ENCODE data around the gene SPP2. TPM values are rescaled to one million over a fixed set of nuclear protein-coding genes. Genes with fewer than 3 reads are reported as not detected.

The SPP2 gene
- total RNA-seq, 1 donor from 2014 or later: not detected

DNA sequence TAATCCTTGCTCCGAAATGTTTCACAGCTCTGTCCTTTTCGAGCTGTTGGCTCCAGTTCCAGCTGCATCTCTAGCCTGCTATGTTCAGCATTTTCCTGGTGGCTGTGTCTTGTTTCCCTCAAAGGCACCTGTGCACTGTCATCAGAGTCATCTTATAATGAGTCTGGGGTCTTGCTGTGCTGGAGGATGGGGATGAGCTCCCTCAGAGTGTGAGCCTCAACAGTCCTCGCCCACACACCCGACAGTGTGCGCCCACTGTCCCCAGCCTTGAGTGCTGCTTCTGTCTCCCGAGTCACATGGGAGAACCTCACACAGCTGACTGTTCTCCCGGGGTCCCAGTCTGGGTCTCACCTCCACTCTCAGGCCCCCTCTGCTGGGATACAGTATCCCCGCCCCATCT lies 25.4 kb downstream of the SPP2 start:
- Mint-ChIP-seq H3K27ac (ENCODE audit: unreplicated experiment) (no peak overlapping the region), H3K36me3 (ENCODE audit: low read depth) (no peaks in the 10 kb centered on the region), H3K9me3 (peaks cover 2% of the 10 kb centered on the region), H3K4me3 (no peak overlapping the region), H3K4me1 (peaks cover 10% of the 10 kb centered on the region), H3K27me3 (ENCODE audit: low read depth) (no peaks in the 10 kb centered on the region)
- DNase-seq (ENCODE audit: low read depth, low spot score): no peak
- TF ChIP-seq, protein P1, sequence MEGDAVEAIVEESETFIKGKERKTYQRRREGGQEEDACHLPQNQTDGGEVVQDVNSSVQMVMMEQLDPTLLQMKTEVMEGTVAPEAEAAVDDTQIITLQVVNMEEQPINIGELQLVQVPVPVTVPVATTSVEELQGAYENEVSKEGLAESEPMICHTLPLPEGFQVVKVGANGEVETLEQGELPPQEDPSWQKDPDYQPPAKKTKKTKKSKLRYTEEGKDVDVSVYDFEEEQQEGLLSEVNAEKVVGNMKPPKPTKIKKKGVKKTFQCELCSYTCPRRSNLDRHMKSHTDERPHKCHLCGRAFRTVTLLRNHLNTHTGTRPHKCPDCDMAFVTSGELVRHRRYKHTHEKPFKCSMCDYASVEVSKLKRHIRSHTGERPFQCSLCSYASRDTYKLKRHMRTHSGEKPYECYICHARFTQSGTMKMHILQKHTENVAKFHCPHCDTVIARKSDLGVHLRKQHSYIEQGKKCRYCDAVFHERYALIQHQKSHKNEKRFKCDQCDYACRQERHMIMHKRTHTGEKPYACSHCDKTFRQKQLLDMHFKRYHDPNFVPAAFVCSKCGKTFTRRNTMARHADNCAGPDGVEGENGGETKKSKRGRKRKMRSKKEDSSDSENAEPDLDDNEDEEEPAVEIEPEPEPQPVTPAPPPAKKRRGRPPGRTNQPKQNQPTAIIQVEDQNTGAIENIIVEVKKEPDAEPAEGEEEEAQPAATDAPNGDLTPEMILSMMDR (conservative IDR thresholded peaks at IDR 0.05): no peak

DNA sequence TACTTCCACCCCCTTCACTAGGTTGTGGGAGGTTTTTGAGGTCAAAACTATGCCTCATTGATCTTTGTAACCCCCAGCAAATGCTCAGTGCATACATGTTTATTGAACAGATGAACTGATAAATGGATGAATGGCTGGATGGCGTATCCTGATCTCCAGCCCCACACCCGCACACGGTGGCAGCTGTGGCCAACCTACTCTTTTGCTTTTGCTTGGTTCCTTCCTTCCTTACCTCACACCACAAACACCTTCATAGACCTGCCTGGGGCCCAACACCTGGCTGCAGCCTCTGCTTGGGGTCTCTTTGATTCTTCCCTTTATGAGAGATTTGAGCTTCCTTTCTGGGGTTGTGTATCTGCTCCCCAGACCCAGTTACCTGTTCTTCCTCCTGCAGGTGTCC lies 25.9 kb downstream of the SPP2 start:
- H3K4me1 Mint-ChIP-seq: peaks cover 10% of the 10 kb centered on the region
- no peak overlapping the region for H3K27ac Mint-ChIP-seq (ENCODE audit: unreplicated experiment)
- no peaks in the 10 kb centered on the region for H3K36me3 Mint-ChIP-seq (ENCODE audit: low read depth)
- TF ChIP-seq, protein P1 (conservative IDR thresholded peaks at IDR 0.05): no peak
- no peak overlapping the region for H3K4me3 Mint-ChIP-seq
- H3K9me3 Mint-ChIP-seq: peaks cover 2% of the 10 kb centered on the region
- H3K27me3 Mint-ChIP-seq (ENCODE audit: low read depth): no peaks in the 10 kb centered on the region
- no peak for DNase-seq (ENCODE audit: low read depth, low spot score)

DNA sequence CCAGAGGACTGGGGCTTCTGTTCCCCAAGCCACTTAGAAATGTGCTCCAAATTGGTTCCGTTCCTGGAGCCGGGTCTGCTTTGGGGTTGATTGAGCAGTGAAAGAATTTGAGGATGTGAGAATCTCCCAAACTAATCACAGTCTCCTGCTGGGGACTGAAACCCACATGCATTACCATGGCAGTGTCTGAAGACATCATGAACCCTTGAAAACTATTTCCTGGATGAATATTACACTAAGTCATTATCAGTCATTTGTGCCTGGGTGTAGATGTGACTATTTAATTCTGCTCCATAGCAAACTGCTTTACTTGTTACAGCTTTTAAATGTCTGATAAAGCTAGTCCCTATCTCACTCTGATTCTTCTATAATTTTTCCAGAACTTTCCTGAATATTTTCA lies 27.6 kb downstream of the SPP2 start:
- Mint-ChIP-seq H3K4me3 (no peak overlapping the region), H3K36me3 (ENCODE audit: low read depth) (no peaks in the 10 kb centered on the region), H3K4me1 (peaks cover 10% of the 10 kb centered on the region), H3K27me3 (ENCODE audit: low read depth) (no peaks in the 10 kb centered on the region), H3K27ac (ENCODE audit: unreplicated experiment) (peak overlapping the region; percentile 31), H3K9me3 (peaks cover 2% of the 10 kb centered on the region)
- TF ChIP-seq, protein P1 (conservative IDR thresholded peaks at IDR 0.05): no peak
- DNase-seq (ENCODE audit: low read depth, low spot score): no peak

DNA sequence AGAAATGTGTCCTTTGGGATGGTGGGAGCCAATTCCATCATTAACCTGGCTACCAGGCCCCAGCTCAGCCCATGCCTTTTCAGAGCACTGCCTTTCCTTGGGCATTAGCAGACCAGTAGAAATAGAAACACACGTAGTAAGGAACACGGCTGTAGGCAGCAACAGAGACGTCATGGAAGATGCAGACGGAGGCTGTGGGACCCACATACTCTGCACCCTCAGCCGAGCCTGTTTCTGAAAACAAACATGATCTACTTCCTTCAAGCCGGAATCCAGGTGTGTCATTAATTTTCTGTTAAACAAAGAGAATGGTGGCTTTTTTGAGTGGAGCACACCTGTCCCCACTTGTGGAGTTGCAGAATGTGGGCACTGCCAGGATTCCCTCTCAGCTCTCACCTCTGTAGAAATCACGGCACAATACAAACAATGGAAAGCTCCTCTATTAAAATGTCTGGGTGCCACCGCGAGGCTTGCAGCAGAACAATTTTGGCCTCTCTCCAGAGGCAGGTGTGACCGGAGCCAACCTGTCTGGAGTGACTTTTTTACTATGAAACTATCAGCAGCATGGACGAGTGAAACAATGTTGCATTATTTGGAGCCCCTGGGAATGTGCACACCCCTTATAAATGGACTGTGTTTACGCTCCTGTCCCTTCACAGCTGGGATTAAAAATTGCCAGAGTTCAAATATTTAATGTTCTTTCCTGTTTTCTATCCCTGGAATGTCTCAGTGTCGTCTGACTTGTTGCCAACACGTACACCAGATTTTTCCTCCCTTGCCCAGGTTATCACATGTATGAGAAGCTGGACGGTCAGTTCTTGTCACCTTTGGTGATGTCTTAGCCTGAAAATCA lies 31.7 kb downstream of the SPP2 start:
- H3K27ac Mint-ChIP-seq (ENCODE audit: unreplicated experiment): no peak overlapping the region
- H3K4me1 Mint-ChIP-seq: no peaks in the 10 kb centered on the region
- no peaks in the 10 kb centered on the region for H3K27me3 Mint-ChIP-seq (ENCODE audit: low read depth)
- DNase-seq (ENCODE audit: low read depth, low spot score): no peak
- no peak overlapping the region for H3K4me3 Mint-ChIP-seq
- H3K9me3 Mint-ChIP-seq: no peaks in the 10 kb centered on the region
- TF ChIP-seq, protein P1 (conservative IDR thresholded peaks at IDR 0.05): no peak
- H3K36me3 Mint-ChIP-seq (ENCODE audit: low read depth): no peaks in the 10 kb centered on the region

DNA sequence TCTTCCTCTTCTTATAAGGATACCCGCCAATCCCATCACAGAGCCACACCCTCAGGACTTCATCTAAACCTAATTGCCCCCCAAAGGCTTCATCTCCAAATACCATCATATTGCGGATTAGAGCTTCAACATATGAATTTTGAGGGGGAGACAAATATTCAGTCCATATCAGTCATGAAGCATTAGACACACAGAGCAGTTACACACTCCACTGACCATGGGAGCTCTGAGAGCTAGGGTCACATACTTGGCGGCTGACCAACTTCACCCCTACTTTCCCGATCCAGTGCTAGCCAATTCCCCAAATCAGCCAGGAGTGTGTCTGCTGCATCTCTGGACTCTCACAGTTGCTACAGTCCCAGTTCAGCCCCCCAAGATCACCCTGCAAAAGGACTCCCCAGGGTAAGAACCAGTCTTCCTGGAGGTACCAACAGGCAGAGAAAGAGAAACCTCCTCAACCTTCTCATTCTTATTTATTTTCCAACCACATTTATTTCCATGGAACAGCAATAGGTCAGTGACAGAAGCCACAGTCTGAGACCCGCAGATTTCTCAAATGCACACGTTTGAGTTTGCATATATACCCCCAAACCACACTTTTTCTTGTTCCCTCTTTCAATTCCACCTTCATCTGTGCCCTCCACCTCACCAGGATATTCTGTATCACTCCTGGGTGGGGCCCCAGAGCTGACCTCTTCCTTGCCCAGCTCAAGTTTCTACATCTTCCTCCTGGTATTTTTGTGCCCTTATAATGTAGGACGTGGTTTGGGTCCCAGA lies 33.3 kb downstream of the SPP2 start:
- H3K27ac Mint-ChIP-seq (ENCODE audit: unreplicated experiment): no peak overlapping the region
- H3K4me3 Mint-ChIP-seq: no peak overlapping the region
- peaks cover 5% of the 10 kb centered on the region for H3K9me3 Mint-ChIP-seq
- H3K4me1 Mint-ChIP-seq: no peaks in the 10 kb centered on the region
- H3K27me3 Mint-ChIP-seq (ENCODE audit: low read depth): no peaks in the 10 kb centered on the region
- no peak for DNase-seq (ENCODE audit: low read depth, low spot score)
- H3K36me3 Mint-ChIP-seq (ENCODE audit: low read depth): peaks cover 2% of the 10 kb centered on the region
- TF ChIP-seq, protein P1 (conservative IDR thresholded peaks at IDR 0.05): no peak
